Loucy (cell line): ENCODE measurements around the gene SORCS2.

Experiments used
- H2AFZ ChIP-seq: fragments of 200-600 bp; sonication (generic); 2 replicates; pipeline ENCODE4 v1.6.0; 2016; ENCODE audit warnings: antibody characterized with exemption, mild to moderate bottlenecking, low read length, moderate library complexity
- H3F3A ChIP-seq: fragments of 200-600 bp; 2 replicates; pipeline ENCODE4 v1.6.0; 2016; ENCODE audit warnings: antibody characterized with exemption, low read depth, mild to moderate bottlenecking
- H3K27me3 ChIP-seq: fragments of 200-600 bp; sonication (generic); 2 replicates; pipeline ENCODE4 v1.6.1; 2014; ENCODE audit warnings: low read length, mild to moderate bottlenecking; ENCODE audit not compliant: insufficient read depth, poor library complexity, severe bottlenecking
- H3K36me3 ChIP-seq: fragments of 200-600 bp; sonication (generic); 2 replicates; pipeline ENCODE4 v1.6.1; 2016; ENCODE audit warnings: low read length; ENCODE audit not compliant: insufficient read depth
- H3K4me1 ChIP-seq: fragments of 200-600 bp; sonication (generic); 2 replicates; pipeline ENCODE4 v1.5.1; 2014; ENCODE audit warnings: low read length, mild to moderate bottlenecking; ENCODE audit not compliant: insufficient read depth, poor library complexity, severe bottlenecking
- H3K4me2 ChIP-seq: fragments of 200-600 bp; sonication (generic); 2 replicates; pipeline ENCODE4 v1.6.0; 2014; ENCODE audit warnings: antibody characterized with exemption, low read length, low read depth, mild to moderate bottlenecking; ENCODE audit not compliant: poor library complexity, severe bottlenecking
- H3K4me3 ChIP-seq: fragments of 200-600 bp; sonication (generic); 2 replicates; pipeline ENCODE4 v1.5.1; 2014; ENCODE audit warnings: low read length, mild to moderate bottlenecking, mixed read lengths; ENCODE audit not compliant: poor library complexity, severe bottlenecking
- H3K79me2 ChIP-seq: fragments of 200-600 bp; sonication (generic); 2 replicates; pipeline ENCODE4 v1.6.1; 2014; ENCODE audit warnings: low read length; ENCODE audit not compliant: insufficient read depth
- H3K9ac ChIP-seq: fragments of 200-600 bp; sonication (generic); 2 replicates; pipeline ENCODE4 v1.6.0; 2014; ENCODE audit warnings: mild to moderate bottlenecking, low read depth, low read length, moderate library complexity; ENCODE audit not compliant: poor library complexity, severe bottlenecking
- H3K9me2 ChIP-seq: fragments of 200-600 bp; sonication (generic); replicated peaks from 2 replicates; pipeline ENCODE4 v1.6.1; 2016; ENCODE audit warnings: low read depth, low read length, mixed read lengths
- H3K9me3 ChIP-seq: fragments of 200-600 bp; sonication (generic); 2 replicates; pipeline ENCODE4 v1.6.1; 2014; ENCODE audit warnings: mild to moderate bottlenecking, antibody characterized with exemption, low read length, low read depth; ENCODE audit not compliant: insufficient read depth
- H4K20me1 ChIP-seq: fragments of 200-600 bp; sonication (generic); 2 replicates; pipeline ENCODE4 v1.6.0; 2014; ENCODE audit warnings: antibody characterized with exemption, low read length, mild to moderate bottlenecking; ENCODE audit not compliant: insufficient read depth, poor library complexity, severe bottlenecking
- CTCF ChIP-seq: fragments of 200-600 bp; sonication (generic); conservative IDR thresholded peaks from 2 replicates; pipeline ENCODE4 v1.5.1; 2014; ENCODE audit warnings: mild to moderate bottlenecking, antibody characterized with exemption, low read length
- EZH2phosphoT487 ChIP-seq: fragments of 200-600 bp; IDR thresholded peaks from 2 replicates; pipeline ENCODE4 v1.6.1; 2018; ENCODE audit warnings: antibody characterized with exemption, mild to moderate bottlenecking, moderate library complexity, borderline replicate concordance

Gene SORCS2

GRCh38 chr4:7684294-7684693 is 492.0 kb downstream of the SORCS2 start:
- Histone ChIP-seq H3K4me3 (no peak overlapping the region), H3K9me2 (no peaks in the 10 kb centered on the region), H3K4me2 (no peak overlapping the region), H3K9ac (no peak overlapping the region), H3K27me3 (no peaks in the 10 kb centered on the region), H4K20me1 (no peaks in the 10 kb centered on the region), H3K9me3 (peaks cover 14% of the 10 kb centered on the region; the same call in 1 of the 2 replicates), H3K36me3 (no peaks in the 10 kb centered on the region), H3F3A (no peaks in the 10 kb centered on the region), H2AFZ (no peak overlapping the region), H3K4me1 (no peaks in the 10 kb centered on the region), H3K79me2 (no peaks in the 10 kb centered on the region)
- TF ChIP-seq EZH2phosphoT487 = no peak

GRCh38 chr4:7686070-7686870 is 493.9 kb downstream of the SORCS2 start:
- no peak for TF ChIP-seq EZH2phosphoT487
- TF ChIP-seq CTCF = no peak
- Histone ChIP-seq H3K9ac (no peak overlapping the region), H3F3A (no peaks in the 10 kb centered on the region), H3K4me2 (no peak overlapping the region), H4K20me1 (no peaks in the 10 kb centered on the region), H3K9me3 (peaks cover 14% of the 10 kb centered on the region; the same call in 1 of the 2 replicates), H3K4me1 (no peaks in the 10 kb centered on the region), H3K27me3 (no peaks in the 10 kb centered on the region), H2AFZ (no peak overlapping the region), H3K79me2 (no peaks in the 10 kb centered on the region), H3K36me3 (no peaks in the 10 kb centered on the region), H3K9me2 (no peaks in the 10 kb centered on the region), H3K4me3 (no peak overlapping the region)

- H3K4me2 ChIP-seq = no peak overlapping the region
- H3K9me3 ChIP-seq = peaks cover 14% of the 10 kb centered on the region; the same call in 1 of the 2 replicates
- H2AFZ ChIP-seq = no peak overlapping the region
- H4K20me1 ChIP-seq = no peaks in the 10 kb centered on the region
- H3K9me2 ChIP-seq = no peaks in the 10 kb centered on the region
- no peaks in the 10 kb centered on the region for H3K4me1 ChIP-seq
- no peak overlapping the region for H3K9ac ChIP-seq
- no peaks in the 10 kb centered on the region for H3F3A ChIP-seq
- no peaks in the 10 kb centered on the region for H3K36me3 ChIP-seq
- no peaks in the 10 kb centered on the region for H3K79me2 ChIP-seq
- no peaks in the 10 kb centered on the region for H3K27me3 ChIP-seq
- TF ChIP-seq EZH2phosphoT487 (no peak), CTCF (no peak)
- no peak overlapping the region for H3K4me3 ChIP-seq
Observed at GRCh38 chr4:7687006-7687405, 494.7 kb downstream of the SORCS2 start.
